K562 (cell line): ENCODE data around the gene AMN1. TPM values are rescaled to one million over a fixed set of nuclear protein-coding genes. Genes with fewer than 3 reads are reported as not detected.
"Not testable (repeated sequence)": the region's sequence is repeated elsewhere in the genome, so short reads cannot be mapped to it uniquely, and the experiment has no call there.

Experiments used
- ATAC-seq: fragments of 200-7000 bp; cut with Tn5 transposase; 3 replicates; pipeline ENCODE4 v1.9.1; 2020; ENCODE audit warnings: moderate library complexity
- BruUV-seq: library from RNA; stranded (reverse); fragments of 400-500 nt; replicated peaks from 2 replicates; lab custom pipeline; 2021; lab: Mats Ljungman, UMichigan
- CTCF ChIA-PET: fragments of 300-600 bp; formaldehyde crosslinking; extraction: SDS; loops from one replicate; lab custom pipeline; 2021; ENCODE audit warnings: low intra/inter-chr PET ratio; lab: Yijun Ruan, JAX
- POLR2A ChIA-PET: fragments of 300-600, 350-650 bp; sonication (Branson Sonifier 250); formaldehyde crosslinking; extraction: SDS; loops from one replicate; lab custom pipeline; 2021; ENCODE audit warnings: antibody characterized with exemption, inconsistent platforms; lab: Yijun Ruan, JAX
- DNase-seq, 4 experiments: peaks; one replicate each; pipeline versions ENCODE4 v3.0.0 to v3.0.0-alpha.2; 2011 to 2018; ENCODE audit warnings: low spot score in 3 of 4, mixed read lengths in 3 of 4; ENCODE audit errors: extremely low read depth in 1 of 4
- FAIRE-seq: peaks from 2 replicates; lab custom pipeline; 2011; peaks lifted over from hg19 to GRCh38; lab: Jason Lieb, UNC
- H2AFZ ChIP-seq: 2 replicates; pipeline ENCODE4 v1.6.0; 2011; ENCODE audit warnings: low read depth, low read length, control low read depth, inconsistent platforms
- H3K27ac ChIP-seq: fragments of 200-600 bp; 3 replicates; pipeline ENCODE4 v1.8.0; 2011; ENCODE audit warnings: low read depth, mild to moderate bottlenecking, control low read depth, inconsistent platforms, low read length, moderate library complexity, mixed read lengths; ENCODE audit errors: extremely low read depth
- H3K27me3 ChIP-seq, 2 experiments: fragments of 300-600 bp in 1 of 2; 2 replicates in 1 of 2; 3 replicates in 1 of 2; pipeline versions ENCODE4 v1.6.0 to v1.8.0; 2011; ENCODE audit warnings: inconsistent platforms in 2 of 2, low read length in 2 of 2, mild to moderate bottlenecking in 1 of 2, mixed read lengths in 1 of 2, moderate library complexity in 1 of 2; ENCODE audit not compliant: control insufficient read depth in 2 of 2, insufficient read depth in 2 of 2
- H3K36me3 ChIP-seq: fragments of 300-600 bp; 3 replicates; pipeline ENCODE4 v1.8.0; 2011; ENCODE audit warnings: mild to moderate bottlenecking, low read length, inconsistent platforms; ENCODE audit not compliant: control insufficient read depth, insufficient read depth
- H3K4me1 ChIP-seq, 2 experiments: fragments of 200-600 bp in 1 of 2; replicated peaks in 1 of 2; 2 replicates in 1 of 2; 3 replicates in 1 of 2; pipeline versions ENCODE4 v1.5.1 to v1.8.0; 2011; ENCODE audit warnings: inconsistent platforms in 2 of 2, low read length in 2 of 2, mild to moderate bottlenecking in 1 of 2, mixed read lengths in 1 of 2, moderate library complexity in 1 of 2; ENCODE audit not compliant: control insufficient read depth in 2 of 2, insufficient read depth in 2 of 2
- H3K4me2 ChIP-seq: 2 replicates; pipeline ENCODE4 v1.6.1; 2011; ENCODE audit warnings: low read length, control low read depth, inconsistent platforms, mixed read lengths; ENCODE audit not compliant: insufficient read depth
- H3K4me3 ChIP-seq: fragments of 200-600 bp; sonication (generic), shearing (Covaris generic); 2 replicates; pipeline ENCODE4 v1.5.1; 2016; ENCODE audit warnings: control low read depth, inconsistent platforms
- H3K79me2 ChIP-seq: fragments of 200-600 bp; 3 replicates; pipeline ENCODE4 v1.8.0; 2011; ENCODE audit warnings: low read length, inconsistent platforms; ENCODE audit not compliant: control insufficient read depth, insufficient read depth
- H3K9ac ChIP-seq, 2 experiments: 2 replicates each; pipeline versions ENCODE4 v1.6.0 to v1.6.1; 2011; ENCODE audit warnings: low read depth in 2 of 2, low read length in 2 of 2, control low read depth in 1 of 2, inconsistent platforms in 1 of 2, mild to moderate bottlenecking in 1 of 2, mixed read lengths in 1 of 2; ENCODE audit not compliant: insufficient read depth in 1 of 2
- H3K9me1 ChIP-seq: one replicate; pipeline ENCODE4 v1.6.0; 2011; ENCODE audit warnings: inconsistent platforms, mild to moderate bottlenecking, low read length, moderate library complexity; ENCODE audit not compliant: control insufficient read depth, insufficient read depth
- H3K9me3 ChIP-seq: replicated peaks from 2 replicates; pipeline ENCODE4 v1.5.1; 2011; ENCODE audit warnings: low read depth, low read length, inconsistent platforms; ENCODE audit not compliant: control insufficient read depth, insufficient read depth
- H4K20me1 ChIP-seq: replicated peaks from 2 replicates; pipeline ENCODE4 v1.6.1; 2011; ENCODE audit warnings: low read length, inconsistent platforms, mixed read lengths; ENCODE audit not compliant: control insufficient read depth, insufficient read depth
- CSDE1 ChIP-seq, 2 experiments: fragments of 450-650 bp; IDR thresholded peaks; 2 replicates each; pipeline ENCODE4 v1.6.1; 2016; ENCODE audit warnings: mild to moderate bottlenecking in 1 of 2
- RBM25 ChIP-seq: fragments of 200-400 bp; formaldehyde crosslinking; IDR thresholded peaks from 2 replicates; pipeline ENCODE4 v1.6.1; 2018; ENCODE audit warnings: low read length, low read depth, moderate library complexity; ENCODE audit not compliant: severe bottlenecking
- SMARCE1 ChIP-seq: fragments of 450-650 bp; IDR thresholded peaks from 2 replicates; pipeline ENCODE4 v1.7.1; 2016; ENCODE audit warnings: mild to moderate bottlenecking
- ZNF146 ChIP-seq: IDR thresholded peaks from one replicate; pipeline ENCODE4 v1.6.1; 2018; ENCODE audit warnings: missing compliant biosample characterization; ENCODE audit not compliant: unreplicated experiment
- WGBS: fragments of 100-300 bp; shearing (Covaris generic); methylation state at CpG from one replicate; pipeline ENCODE4 v1.1.6; 2016; ENCODE audit warnings: low coverage, mixed read lengths; ENCODE audit not compliant: insufficient coverage; ENCODE audit errors: missing lambda C conversion rate; 5-methylcytosine and 5-hydroxymethylcytosine counted together
- in situ Hi-C: fragments of 300-500 bp; cut with MboI; formaldehyde crosslinking; loops from 4 replicates; pipeline ENCODE4 v1.15.0; 2018; ENCODE audit warnings: inconsistent platforms, mixed read lengths
- intact Hi-C: fragments of 100-400 bp; cut with micrococcal nuclease; formaldehyde crosslinking; loops from 2 replicates; pipeline ENCODE4 v1.14.2; 2022
- polyA plus RNA-seq, 8 experiments: library from polyadenylated mRNA; depleted of rRNA in 4 of 8; stranded (reverse) in 5 of 8; unstranded in 3 of 8; fragments of >200 nt; fragmentation: Nextera tagmentation in 2 of 8; fragmentation: Illumina TruSeq in 1 of 8; extraction: Ambion mirVana in 2 of 8; extraction: Trizol in 1 of 8; gene quantifications; 2 replicates each; pipeline versions ENCODE4 v1.2.1 to v1.2.3, GENCODE V29; 2011 to 2014; ENCODE audit warnings: inconsistent platforms in 1 of 8, missing spikeins in 1 of 8
- total RNA-seq, 7 experiments: library from RNA; depleted of rRNA in 6 of 7; stranded (reverse); fragments of >200 nt in 6 of 7; fragmentation: Illumina TruSeq in 2 of 7; extraction: Trizol in 2 of 7; gene quantifications; 2 replicates each; pipeline versions ENCODE4 v1.2.1 to v1.2.3, GENCODE V29; 2011 to 2021; ENCODE audit warnings: low replicate concordance in 1 of 7

The AMN1 gene
- total and polyA plus RNA-seq, 9 of the 15 experiments (the other 6 are each of a cell fraction or from before 2014, with no cell fraction given) = 5.2 to 27.6 (median 13.0) TPM

GRCh38 chr12:31689921-31690320 is 38.9 kb downstream of the AMN1 start:
- H3K4me2 ChIP-seq, FAIRE-seq, DNase-seq, H4K20me1 ChIP-seq, H3K9ac ChIP-seq, H2AFZ ChIP-seq, H3K27ac ChIP-seq, ATAC-seq, H3K4me1 ChIP-seq, BruUV-seq, H3K9me1 ChIP-seq, H3K9me3 ChIP-seq, H3K27me3 ChIP-seq, H3K4me3 ChIP-seq, CTCF ChIA-PET, H3K36me3 ChIP-seq, H3K79me2 ChIP-seq, POLR2A ChIA-PET: not testable (repeated sequence)
- 47% methylated on average over 3 of the region's 3 CpGs for WGBS
- in situ Hi-C loops = loop anchor here (10.0 kb wide), 1 partner anchor 615 kb away; no protein-coding TSS in a partner anchor
- intact Hi-C loops = loop anchor here (10.0 kb wide), 2 partner anchors 125 to 205 kb away; no protein-coding TSS in a partner anchor
- peak; percentile 60 for TF ChIP-seq ZNF146 (CRISPR knock-in tag)
- peak; percentile 20 for TF ChIP-seq RBM25

- intact Hi-C loops (loop anchor here (10.0 kb wide), 2 partner anchors 128 to 208 kb away; no protein-coding TSS in a partner anchor), in situ Hi-C loops (loop anchor here (10.0 kb wide), 1 partner anchor 618 kb away; no protein-coding TSS in a partner anchor)
- peaks cover 7% of the 10 kb centered on the region for H3K9me3 ChIP-seq
- H3K27ac ChIP-seq = no peak overlapping the region
- no peaks in the 10 kb centered on the region for H3K27me3 ChIP-seq
- no peak overlapping the region for H3K4me3 ChIP-seq
- H4K20me1 ChIP-seq = no peaks in the 10 kb centered on the region
- no peak for TF ChIP-seq CSDE1 (IDR thresholded peaks at IDR 0.05)
- TF ChIP-seq SMARCE1 = 0 out of 2 replicates have a peak, but pooled peaks have one; percentile 14
- H3K9ac ChIP-seq = no peak overlapping the region
- ATAC-seq (no peak), DNase-seq (no peak), FAIRE-seq (no peak)
- no TSS peak for BruUV-seq
- H3K36me3 ChIP-seq = no peaks in the 10 kb centered on the region
- no peaks in the 10 kb centered on the region for H3K9me1 ChIP-seq
- H3K4me2 ChIP-seq = no peak overlapping the region
- H3K4me1 ChIP-seq = no peaks in the 10 kb centered on the region
- ChIA-PET POLR2A (no interaction called here), CTCF (no interaction called here)
- 60% methylated on average over 3 of the region's 3 CpGs for WGBS
- H2AFZ ChIP-seq = no peak overlapping the region
- no peaks in the 10 kb centered on the region for H3K79me2 ChIP-seq
These were observed 41.7 kb downstream of the AMN1 start for GRCh38 chr12:31687101-31687527.
